ENCODE data around the gene LOXL4.

Gene LOXL4

GRCh38 chr10:98267894-98268693, at the start of gene LOXL4:
LOXL4 (minus strand) TSS chr10:98268194; CDS start chr10:98263019, 5,175 bp downstream.
- peak; percentile 48 for DNase-seq (ENCODE audit: low spot score)

GRCh38 chr10:98316661-98317060, 48.7 kb upstream of the LOXL4 start:
- DNase-seq (ENCODE audit: low spot score) = no peak

- DNase-seq (ENCODE audit: low spot score) = no peak
Observed at GRCh38 chr10:98316170-98316569, 48.2 kb upstream of the LOXL4 start.

GRCh38 chr10:98314532-98315284, 46.7 kb upstream of the LOXL4 start:
- DNase-seq (ENCODE audit: low spot score) = no peak

- DNase-seq (ENCODE audit: low spot score) = no peak
Observed at GRCh38 chr10:98313598-98313997, 45.6 kb upstream of the LOXL4 start.

- DNase-seq (ENCODE audit: low spot score) = no peak
Observed at GRCh38 chr10:98312822-98313221, 44.8 kb upstream of the LOXL4 start.

- no peak for DNase-seq (ENCODE audit: low spot score)
Observed at GRCh38 chr10:98312349-98312748, 44.4 kb upstream of the LOXL4 start.

GRCh38 chr10:98310701-98311100, 42.7 kb upstream of the LOXL4 start:
- DNase-seq (ENCODE audit: low spot score) = no peak

- peak; percentile 81 for DNase-seq (ENCODE audit: low spot score)
Observed at GRCh38 chr10:98309366-98310355, 41.7 kb upstream of the LOXL4 start.

- no peak for DNase-seq (ENCODE audit: low spot score)
Observed at GRCh38 chr10:98308669-98309365, 40.8 kb upstream of the LOXL4 start.

GRCh38 chr10:98307916-98308541, 40.0 kb upstream of the LOXL4 start:
- DNase-seq (ENCODE audit: low spot score) = no peak

GRCh38 chr10:98306501-98306900, 38.5 kb upstream of the LOXL4 start:
- DNase-seq (ENCODE audit: low spot score) = no peak

- no peak for DNase-seq (ENCODE audit: low spot score)
Observed at GRCh38 chr10:98303569-98303968, 35.6 kb upstream of the LOXL4 start.

- DNase-seq (ENCODE audit: low spot score) = no peak
Observed at GRCh38 chr10:98302741-98303365, 34.9 kb upstream of the LOXL4 start.

GRCh38 chr10:98301664-98302319, 33.8 kb upstream of the LOXL4 start:
- DNase-seq (ENCODE audit: low spot score) = no peak

- DNase-seq (ENCODE audit: low spot score) = no peak
Observed at GRCh38 chr10:98300526-98301229, 32.7 kb upstream of the LOXL4 start.

GRCh38 chr10:98299341-98299740, 31.3 kb upstream of the LOXL4 start:
- DNase-seq (ENCODE audit: low spot score) = no peak

GRCh38 chr10:98296524-98296923, 28.5 kb upstream of the LOXL4 start:
- no peak for DNase-seq (ENCODE audit: low spot score)

- no peak for DNase-seq (ENCODE audit: low spot score)
Observed at GRCh38 chr10:98295907-98296306, 27.9 kb upstream of the LOXL4 start.
